Right cardiac atrium (tissue), 5 donors: ENCODE data around the gene ZC3H12A. TPM values are rescaled to one million over a fixed set of nuclear protein-coding genes. Genes with fewer than 3 reads are reported as not detected.
A peak's percentile ranks its signal among the peaks of the same experiment; 100 is the strongest.

ENCODE experiments used
- ATAC-seq, 2 donors: fragments of 200-7000 bp; cut with Tn5 transposase; one replicate each; pipeline versions ENCODE4 v1.8.0 to v1.9.1; 2020; ENCODE audit warnings: moderate library complexity in 2 of 2, mild to moderate bottlenecking in 1 of 2
- DNase-seq, 3 donors: peaks; one replicate each; pipeline ENCODE4 v3.0.0-alpha.2; 2020
- H3K27ac ChIP-seq: one replicate; pipeline ENCODE4 v1.5.1; 2013; ENCODE audit warnings: mild to moderate bottlenecking, low read length, control low read depth, moderate library complexity
- H3K27me3 ChIP-seq: one replicate; pipeline ENCODE4 v1.6.1; 2013; ENCODE audit not compliant: control insufficient read depth, insufficient read depth
- H3K4me1 ChIP-seq: one replicate; pipeline ENCODE4 v1.6.1; 2013; ENCODE audit warnings: low read length; ENCODE audit not compliant: control insufficient read depth, insufficient read depth
- H3K4me3 ChIP-seq: one replicate; pipeline ENCODE4 v1.5.1; 2013; ENCODE audit warnings: low read length, control low read depth
- H3K9me3 ChIP-seq: one replicate; pipeline ENCODE4 v1.6.1; 2013; ENCODE audit warnings: low read length; ENCODE audit not compliant: control insufficient read depth
- whole genome bisulfite sequencing: extraction: QIAGEN DNeasy Blood & Tissue Kit; methylation state at CpG from one replicate; pipeline ENCODE4 v1.1.7; 2013; 5-methylcytosine and 5-hydroxymethylcytosine counted together
- intact Hi-C, 4 donors: fragments of 100-400 bp; cut with DNase I; formaldehyde crosslinking; loops; one replicate each; pipeline versions ENCODE4 v1.11.0 to v1.14.0; 2022 to 2023
- polyA plus RNA-seq: library from polyadenylated mRNA; stranded (reverse); fragments of 200-250 nt; gene quantifications from one replicate; pipeline ENCODE4 v1.2.3, GENCODE V29; 2013
- total RNA-seq, 4 donors: library from RNA; stranded (reverse); fragmentation: NEBNext Ultra II Directional; extraction: Animal tissue kit (Norgen Biotek cat#: 25700); gene quantifications; one replicate each; pipeline ENCODE4 v1.2.1, GENCODE V29; 2021
- donor health status: healthy with polysubstance abuse.
- donor health status: DM: no; HTN: yes; CAD: no.
- donor health status: DM: no; HTN: no; CAD: no.
- donor health status: DM: no; HTN: yes; CAD: no; lungs with severe emphysema.
- donor health status: DM: yes; HTN: yes; CAD: no.

Gene ZC3H12A
- total and polyA plus RNA-seq, 5 donors = 6.0 to 15.1 (median 7.2) TPM

DNA sequence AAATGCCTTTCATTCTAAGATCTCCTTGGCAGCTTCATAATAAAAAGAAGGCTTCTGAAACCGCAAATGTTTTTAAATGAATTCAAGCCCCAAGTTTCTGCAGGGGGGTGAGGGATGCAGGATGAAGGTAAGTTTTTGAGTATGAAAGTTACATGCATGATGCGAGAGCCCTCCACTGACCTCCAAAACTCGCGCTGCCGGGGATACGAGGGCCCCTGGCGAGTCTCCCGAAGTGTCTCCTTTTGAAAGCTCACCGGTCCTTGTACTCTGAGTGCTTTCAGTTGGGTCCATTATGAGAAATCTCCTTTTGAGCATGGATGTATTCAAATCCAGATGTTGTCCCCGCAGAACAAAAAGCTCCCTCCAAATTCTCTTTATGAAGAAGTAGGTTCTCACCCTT is 18.9 kb upstream of the ZC3H12A start:
- ATAC-seq (no peak), DNase-seq (no peak)
- intact Hi-C loops = loop anchor here in 3 of 4 donors (1.0 to 10.0 kb wide), 3 partner anchors 32 to 229 kb away; no protein-coding TSS in a partner anchor
- Histone ChIP-seq H3K4me3 (no peak overlapping the region), H3K4me1 (no peaks in the 10 kb centered on the region), H3K27ac (peak overlapping the region; percentile 60), H3K9me3 (no peaks in the 10 kb centered on the region), H3K27me3 (no peaks in the 10 kb centered on the region)
- WGBS = 88% methylated on average over 10 of the region's 10 CpGs

DNA sequence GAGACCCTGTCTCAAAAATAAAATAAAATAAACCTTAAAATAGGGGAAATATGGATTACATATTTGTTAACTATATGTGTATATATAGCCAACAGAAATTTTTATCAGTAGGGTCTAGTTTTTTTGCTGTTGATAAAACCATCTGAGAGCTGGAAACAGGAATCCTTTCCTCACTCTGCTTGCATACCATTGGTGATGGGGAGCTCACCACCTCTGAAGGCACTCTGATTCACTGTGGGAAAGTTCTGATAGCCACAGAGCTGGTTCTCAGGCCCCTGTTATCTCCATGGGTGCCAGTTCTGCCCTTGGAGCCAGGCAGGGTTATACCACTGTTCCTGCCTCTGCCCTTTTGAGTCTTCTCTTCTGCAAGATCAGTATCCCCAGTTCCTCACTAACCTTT is 17.8 kb upstream of the ZC3H12A start:
- no peak for DNase-seq
- no peak for ATAC-seq
- Histone ChIP-seq H3K4me3 (no peak overlapping the region), H3K4me1 (no peaks in the 10 kb centered on the region), H3K27me3 (no peaks in the 10 kb centered on the region), H3K9me3 (no peaks in the 10 kb centered on the region), H3K27ac (no peak overlapping the region)
- intact Hi-C loops = loop anchor here in 2 of 4 donors (10.0 kb wide), 1 partner anchor 228 kb away; no protein-coding TSS in a partner anchor

DNA sequence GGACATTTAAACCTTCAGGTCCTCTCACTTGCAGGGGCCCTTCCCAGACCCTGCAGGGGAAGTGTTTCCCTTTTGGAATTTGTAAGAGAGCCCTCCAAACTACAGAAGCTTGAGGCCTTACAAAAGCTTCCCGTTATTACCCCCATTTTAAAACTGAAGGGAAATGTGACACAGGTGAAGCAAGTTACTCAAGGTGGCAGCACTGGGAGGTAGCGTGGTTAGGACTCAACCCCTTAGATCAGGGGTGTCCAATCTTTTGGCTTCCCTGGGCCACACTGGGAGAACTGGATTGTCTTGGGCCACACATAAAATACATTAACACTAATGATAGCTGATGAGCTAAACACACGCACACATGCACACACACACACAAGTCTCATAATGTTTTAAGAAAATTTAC is 15.8 kb upstream of the ZC3H12A start:
- ATAC-seq (no peak), DNase-seq (no peak)
- 82% methylated on average over 3 of the region's 3 CpGs for WGBS
- H3K27ac ChIP-seq = no peak overlapping the region
- H3K27me3 ChIP-seq = no peaks in the 10 kb centered on the region
- no peaks in the 10 kb centered on the region for H3K4me1 ChIP-seq
- intact Hi-C loops = loop anchor here in 2 of 4 donors (10.0 kb wide), 1 partner anchor 226 kb away; no protein-coding TSS in a partner anchor
- no peak overlapping the region for H3K4me3 ChIP-seq
- no peaks in the 10 kb centered on the region for H3K9me3 ChIP-seq

DNA sequence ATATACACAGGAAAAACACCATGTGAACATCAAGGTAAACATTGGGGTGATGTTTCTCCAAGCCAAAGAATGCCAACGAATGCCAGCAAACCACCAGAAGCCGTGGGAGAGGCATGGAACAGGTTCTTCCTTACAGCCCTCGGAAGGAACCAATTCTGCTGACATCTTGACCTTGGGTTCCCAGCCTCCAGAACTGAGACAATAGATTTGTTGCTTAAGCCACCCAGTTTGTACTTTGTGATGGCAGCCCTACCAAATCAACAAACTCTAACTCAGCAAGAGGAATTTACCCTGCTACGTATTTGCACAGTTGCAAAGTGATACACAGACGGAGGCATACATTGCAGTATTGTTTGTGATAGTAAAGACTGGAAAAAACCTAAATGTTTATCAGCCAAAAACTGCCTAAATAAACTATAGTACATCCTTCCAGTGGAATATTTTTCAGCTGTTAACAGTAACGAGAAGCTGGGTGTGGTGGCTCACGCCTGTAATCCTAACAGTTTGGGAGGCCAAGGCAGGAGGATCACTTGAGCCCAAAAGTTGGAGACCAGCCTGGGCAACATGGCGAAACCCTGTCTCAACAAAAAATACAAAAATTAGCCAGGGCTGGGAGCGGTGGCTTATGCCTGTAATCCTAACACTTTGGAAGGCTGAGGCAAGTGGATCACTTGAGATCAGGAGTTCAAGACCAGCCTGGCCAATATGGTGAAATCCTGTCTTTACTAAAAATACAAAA is 12.5 kb upstream of the ZC3H12A start:
- DNase-seq = no peak
- 90% methylated on average over 9 of the region's 9 CpGs for WGBS
- Histone ChIP-seq H3K27ac (no peak overlapping the region), H3K9me3 (no peaks in the 10 kb centered on the region), H3K4me1 (no peaks in the 10 kb centered on the region), H3K27me3 (no peaks in the 10 kb centered on the region), H3K4me3 (no peak overlapping the region)
- intact Hi-C loops = no loop called here
- no peak for ATAC-seq

DNA sequence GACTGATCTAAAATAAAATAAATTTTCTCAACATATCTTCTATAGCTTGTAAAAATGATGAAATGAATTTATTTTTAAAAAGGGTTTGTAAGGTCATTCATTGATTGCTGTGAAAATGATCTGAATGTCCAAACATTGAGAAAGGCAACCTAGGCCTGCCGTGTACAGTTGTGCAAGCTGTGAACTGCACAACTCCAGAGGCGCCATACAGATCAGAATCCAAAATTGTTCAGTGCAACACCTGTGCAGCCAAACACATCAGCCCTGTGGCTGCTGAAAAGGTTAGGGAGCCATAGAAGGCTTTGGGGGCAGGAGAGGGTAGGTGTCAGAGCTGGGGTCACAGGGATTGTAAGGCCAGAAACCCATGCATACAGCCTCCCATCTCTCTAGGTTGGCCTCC is 9.9 kb upstream of the ZC3H12A start:
- Histone ChIP-seq H3K27ac (no peak overlapping the region), H3K9me3 (no peaks in the 10 kb centered on the region), H3K4me3 (no peak overlapping the region), H3K4me1 (no peaks in the 10 kb centered on the region), H3K27me3 (no peaks in the 10 kb centered on the region)
- ATAC-seq (no peak), DNase-seq (no peak)
- intact Hi-C loops = no loop called here
- 75% methylated on average over 2 of the region's 2 CpGs for WGBS

DNA sequence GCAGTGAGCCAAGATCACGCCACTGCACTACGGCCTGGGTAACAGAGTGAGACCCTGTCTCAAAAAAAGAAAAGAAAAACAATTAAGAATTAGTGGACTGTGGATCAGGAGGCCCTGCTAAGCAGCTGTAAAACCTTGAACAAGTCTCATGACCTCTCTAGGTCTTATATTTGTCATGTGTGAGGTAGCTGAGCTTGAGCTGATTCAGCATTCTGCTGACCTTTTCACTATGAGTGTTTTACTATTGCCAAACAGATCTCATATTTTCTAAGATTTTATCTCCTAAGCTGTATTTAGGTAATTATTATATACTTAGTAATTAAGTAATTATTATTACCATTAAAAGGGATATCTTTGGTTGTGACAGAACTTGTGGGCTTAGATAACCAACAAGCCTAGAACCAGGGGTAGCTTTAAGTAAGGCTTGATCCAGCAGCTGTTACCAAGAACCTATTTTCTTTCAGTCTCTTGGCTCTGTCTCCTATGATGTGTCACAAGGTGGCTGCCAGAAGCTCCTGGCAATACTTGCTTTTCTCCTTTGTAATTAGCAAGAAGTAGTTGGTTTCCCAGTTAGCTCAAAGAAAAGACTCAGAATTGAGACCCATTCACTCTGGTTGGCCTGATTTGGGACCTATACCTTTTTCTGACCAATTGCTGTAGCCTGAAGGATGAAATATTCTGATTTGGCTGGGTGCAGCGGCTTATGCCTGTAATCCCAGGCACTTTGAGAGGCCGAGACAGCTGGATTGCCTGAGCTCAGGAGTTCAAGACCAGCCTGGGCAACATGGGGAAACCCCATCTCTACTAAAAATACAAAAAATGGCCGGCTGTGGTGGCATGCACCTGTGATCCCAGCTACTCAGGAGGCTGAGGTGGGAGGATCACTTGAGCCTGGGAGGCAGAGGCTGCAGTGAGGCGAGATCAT is 8.5 kb upstream of the ZC3H12A start:
- no peaks in the 10 kb centered on the region for H3K4me1 ChIP-seq
- no peaks in the 10 kb centered on the region for H3K27me3 ChIP-seq
- no peak for ATAC-seq
- no peak overlapping the region for H3K4me3 ChIP-seq
- intact Hi-C loops = no loop called here
- no peaks in the 10 kb centered on the region for H3K9me3 ChIP-seq
- DNase-seq = peak in 1 of 3 donors; percentile 32
- WGBS = 94% methylated on average over 6 of the region's 6 CpGs
- H3K27ac ChIP-seq = no peak overlapping the region

DNA sequence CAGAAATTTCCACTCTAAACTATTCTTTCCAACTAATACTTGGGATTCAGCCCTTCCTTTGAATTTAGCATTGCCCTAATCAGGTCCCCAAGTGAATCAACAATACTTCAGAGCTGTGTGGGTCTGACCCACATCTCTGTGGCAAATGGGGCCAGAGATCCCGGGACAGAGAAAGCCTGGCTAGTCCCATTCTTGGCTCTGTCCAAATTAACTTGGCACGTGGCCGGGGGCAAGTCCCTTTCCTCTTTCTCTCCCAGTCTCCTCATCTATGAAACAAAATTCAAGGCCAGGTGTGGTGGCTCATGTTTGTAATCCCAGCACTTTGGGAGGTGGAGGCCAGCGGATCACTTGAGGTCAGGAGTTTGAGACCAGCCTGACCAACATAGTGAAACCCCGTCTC is 6.3 kb upstream of the ZC3H12A start:
- DNase-seq = peak in 1 of 3 donors; percentile 27

DNA sequence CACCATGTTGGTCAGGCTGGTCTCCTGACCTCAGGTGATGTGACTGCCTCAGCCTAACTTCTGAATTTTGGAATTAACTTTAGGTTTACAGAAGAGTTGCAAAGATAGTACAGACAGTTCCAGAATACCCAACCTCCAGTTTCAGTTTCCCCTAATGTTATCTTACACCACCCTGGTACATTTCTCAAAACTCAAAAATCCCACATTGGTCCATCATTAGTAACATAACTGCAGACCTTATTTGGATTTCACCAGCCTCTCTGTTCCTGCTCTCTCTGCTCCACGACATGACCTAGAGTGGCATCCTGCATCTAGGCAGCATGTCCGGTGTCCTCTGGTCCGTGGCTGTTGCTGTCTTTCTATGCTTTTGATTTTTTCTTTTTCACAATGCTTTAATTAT is 5.0 kb upstream of the ZC3H12A start:
- peaks cover 11% of the 10 kb centered on the region for H3K4me1 ChIP-seq
- no peaks in the 10 kb centered on the region for H3K27me3 ChIP-seq
- no peak overlapping the region for H3K27ac ChIP-seq
- DNase-seq (no peak), ATAC-seq (no peak)
- no peaks in the 10 kb centered on the region for H3K9me3 ChIP-seq
- WGBS = 80% methylated on average over 3 of the region's 3 CpGs
- H3K4me3 ChIP-seq = no peak overlapping the region
- intact Hi-C loops = no loop called here

More for the DNA sequence above, 6.3 kb upstream of the ZC3H12A start:
- intact Hi-C loops = no loop called here
- H3K4me1 ChIP-seq = peaks cover 11% of the 10 kb centered on the region
- no peaks in the 10 kb centered on the region for H3K9me3 ChIP-seq
- no peaks in the 10 kb centered on the region for H3K27me3 ChIP-seq
- ATAC-seq = no peak
- H3K4me3 ChIP-seq = no peak overlapping the region
- WGBS = 88% methylated on average over 5 of the region's 5 CpGs
- H3K27ac ChIP-seq = no peak overlapping the region

DNA sequence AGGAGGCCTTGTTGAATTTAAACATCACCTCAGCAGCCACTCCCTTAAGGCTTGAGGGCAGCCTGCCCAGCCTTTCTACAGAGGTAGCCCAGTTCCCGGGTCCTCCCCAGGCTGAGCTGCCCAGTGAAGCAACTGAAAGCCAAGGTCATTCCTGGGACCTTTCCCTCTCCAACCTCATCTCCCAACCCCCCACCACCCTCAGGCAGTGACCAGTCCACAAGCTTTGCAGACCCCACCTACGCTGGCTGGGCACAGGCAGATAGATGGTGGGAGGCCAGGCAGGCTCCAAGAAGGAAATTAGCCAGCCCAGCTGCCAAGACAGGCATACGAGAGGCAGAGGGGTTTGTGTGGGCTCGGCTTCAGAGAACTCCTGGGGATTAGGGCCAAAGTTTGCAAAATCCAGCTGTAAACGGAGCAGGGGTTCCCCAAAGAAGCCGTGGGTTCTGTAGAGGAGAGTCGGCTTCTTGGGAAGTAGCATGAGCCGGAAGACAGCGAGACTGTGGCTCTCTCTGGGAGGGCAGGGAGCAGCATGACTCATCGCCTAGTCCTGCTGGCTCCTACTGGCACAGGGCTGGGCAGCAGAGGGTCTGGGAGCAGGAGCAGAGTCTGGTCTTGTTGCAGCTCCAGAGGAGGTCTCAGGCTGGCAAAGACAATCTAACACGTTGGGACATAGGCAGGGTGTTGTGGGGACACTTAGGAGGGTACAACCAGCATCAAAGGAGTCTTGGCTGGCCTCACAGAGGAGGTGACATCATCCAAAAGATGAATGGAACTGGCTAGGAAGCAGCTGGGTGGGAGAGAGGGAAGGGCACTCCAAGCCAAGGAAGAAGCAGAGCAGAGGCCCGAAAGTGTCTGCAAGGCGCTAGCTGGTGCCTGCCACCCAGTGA is 2.8 kb upstream of the ZC3H12A start:
- Histone ChIP-seq H3K4me1 (peaks cover 23% of the 10 kb centered on the region), H3K27me3 (no peaks in the 10 kb centered on the region), H3K27ac (peak overlapping the region; percentile 99), H3K4me3 (no peak overlapping the region), H3K9me3 (no peaks in the 10 kb centered on the region)
- WGBS = 22% methylated on average over 13 of the region's 13 CpGs
- ATAC-seq = peak; percentile 79
- peak; percentile 86 to 92 (median 89) for DNase-seq
- intact Hi-C loops = no loop called here

DNA sequence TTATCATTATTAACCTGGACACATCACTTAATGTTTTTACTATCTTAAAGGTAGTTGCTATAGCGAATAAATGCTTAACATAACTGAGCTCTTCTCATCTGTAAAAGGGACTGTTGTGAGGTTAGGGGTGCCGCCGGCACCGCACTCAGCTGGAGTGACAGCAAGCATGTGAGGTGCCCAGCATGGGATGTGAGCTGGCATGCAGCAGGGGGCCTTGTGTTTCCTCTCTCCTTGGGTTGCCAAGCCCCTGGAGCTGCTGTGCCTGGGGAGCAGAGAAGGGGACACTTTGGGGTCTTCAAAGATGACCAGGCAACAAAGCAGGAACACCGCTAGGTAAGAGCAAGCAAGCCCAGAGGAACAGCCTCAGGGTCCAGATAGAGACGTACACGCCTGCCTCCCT is 2.1 kb upstream of the ZC3H12A start:
- peak in 1 of 3 donors; percentile 64 for DNase-seq
- H3K4me1 ChIP-seq = peaks cover 27% of the 10 kb centered on the region
- 79% methylated on average over 7 of the region's 7 CpGs for WGBS

More for the DNA sequence above, 2.1 kb upstream of the ZC3H12A start:
- Histone ChIP-seq H3K4me3 (no peak overlapping the region), H3K27me3 (no peaks in the 10 kb centered on the region), H3K27ac (peak overlapping the region; percentile 79), H3K9me3 (no peaks in the 10 kb centered on the region)
- no peak for ATAC-seq
- intact Hi-C loops = no loop called here
